Tibial nerve (tissue), 3 donors: Measurements from ENCODE around the gene PHAF1.

ENCODE experiments used
- CTCF ChIP-seq, 5 experiments: fragments of 200-600 bp in 3 of 5; fragments of 450-650 bp in 2 of 5; sonication (generic) in 3 of 5; IDR thresholded peaks; one replicate each; pipeline ENCODE4 v1.5.1; 2016 to 2019; ENCODE audit warnings: antibody characterized with exemption in 5 of 5, mild to moderate bottlenecking in 3 of 5, moderate library complexity in 2 of 5
- POLR2A ChIP-seq, 2 donors: fragments of 450-650 bp; IDR thresholded peaks; one replicate each; pipeline ENCODE4 v1.6.1; 2017; ENCODE audit warnings: antibody characterized with exemption in 2 of 2, mild to moderate bottlenecking in 2 of 2, moderate library complexity in 2 of 2

DNA sequence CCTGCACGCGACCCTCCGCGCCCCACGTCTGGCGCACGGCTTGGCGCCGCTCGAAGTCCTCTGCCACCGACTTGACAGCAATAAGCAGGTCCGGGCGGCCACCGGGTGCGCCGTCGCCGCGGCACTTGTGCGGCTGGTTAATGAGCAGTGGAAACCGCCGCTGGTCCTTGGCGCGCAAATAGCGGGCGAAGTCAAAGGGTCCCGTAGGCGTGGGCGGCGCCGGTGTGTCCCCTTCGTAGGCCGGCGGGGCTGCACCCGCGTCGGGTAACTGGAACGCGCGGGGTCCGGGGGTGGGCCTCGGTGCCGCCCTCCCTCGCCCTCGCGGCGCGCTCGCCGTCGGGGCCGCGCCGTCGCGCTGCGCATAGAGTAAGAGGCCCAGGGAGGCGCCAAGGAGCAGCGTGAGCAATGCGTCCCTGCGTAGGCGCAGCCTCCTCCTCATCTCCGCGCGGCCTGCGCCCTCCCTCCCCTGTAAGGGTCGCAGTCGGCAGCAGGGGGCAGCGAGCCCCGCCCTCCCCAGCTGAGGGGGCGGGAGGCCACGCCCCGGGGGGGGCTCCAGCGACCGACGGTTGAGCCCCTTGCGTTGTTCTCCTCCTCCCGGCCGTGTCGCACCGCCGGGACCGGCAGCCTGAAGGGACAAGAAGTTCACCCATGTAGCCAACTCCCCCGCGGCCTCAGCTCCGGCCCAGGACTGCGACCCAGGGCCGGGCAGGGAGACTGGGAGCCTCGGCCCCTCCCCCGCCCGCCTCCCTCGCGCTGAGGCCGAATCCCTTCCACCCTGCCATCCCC, 40.5 kb downstream of the PHAF1 start:
- TF ChIP-seq POLR2A (IDR thresholded peaks at IDR 0.05) (no peak), CTCF (IDR thresholded peaks at IDR 0.05) (no peak)
